ENCODE measurements around the gene NT5E.

GRCh38 chr6:85408039-85408438 lies 41.8 kb upstream of the NT5E start:
- TF ChIP-seq CTCF (IDR thresholded peaks at IDR 0.05; ENCODE audit: insufficient read depth, low read length, poor library complexity, severe bottlenecking) (no peak), EZH2phosphoT487 (conservative IDR thresholded peaks at IDR 0.05; ENCODE audit: low read length) (no peak)
